Activated T-helper 9 cell treated with anti-CD3 and anti-CD28 coated beads, Interleukin-2, amount 50 U/mL, for 16 hours (primary cell): ENCODE data around the gene VAMP5.

Experiments used
- DNase-seq: peaks from one replicate; pipeline ENCODE4 v3.0.0-alpha.2; 2020; ENCODE audit warnings: low read depth

Gene VAMP5

GRCh38 chr2:85635636-85636035 lies 51.4 kb downstream of the VAMP5 start:
- no peak for DNase-seq

DNA sequence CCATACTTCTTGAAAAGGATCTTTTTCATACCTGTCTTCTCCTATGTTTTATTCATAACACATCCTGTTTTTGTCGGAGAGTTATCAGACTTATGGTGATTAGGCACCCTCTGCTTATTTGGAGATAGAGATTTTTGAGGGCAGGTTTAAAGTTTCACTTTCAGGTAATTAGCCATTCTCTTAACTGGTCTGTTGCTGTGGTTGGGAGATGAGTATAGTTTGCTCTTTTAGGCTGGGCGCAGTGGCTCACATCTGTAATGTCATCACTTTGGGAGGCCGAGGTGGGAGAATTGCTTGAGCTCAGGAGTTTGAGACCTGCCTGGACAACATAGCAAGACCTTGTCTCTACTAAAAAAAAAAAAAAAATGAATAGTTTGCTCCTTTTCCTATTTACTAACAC lies 58.5 kb downstream of the VAMP5 start:
- no peak for DNase-seq
